SIG-M5 treated with dmso at 0.1 percent for 504 hours (cell line): ENCODE measurements around the gene DHX15.
"Not testable (repeated sequence)": the region's sequence is repeated elsewhere in the genome, so short reads cannot be mapped to it uniquely, and the experiment has no call there.

Experiments
- DNase-seq: peaks from one replicate; lab custom pipeline; 2025; ENCODE audit not compliant: unreplicated experiment; lab: John Stamatoyannopoulos, UW

Gene DHX15

GRCh38 chr4:24550441-24551175, 33.7 kb downstream of the DHX15 start:
- DNase-seq: no peak

GRCh38 chr4:24547979-24548378, 36.4 kb downstream of the DHX15 start:
- no peak for DNase-seq

GRCh38 chr4:24544208-24544988, 40.0 kb downstream of the DHX15 start:
- no peak for DNase-seq

GRCh38 chr4:24537025-24537424, 47.3 kb downstream of the DHX15 start:
- no peak for DNase-seq

GRCh38 chr4:24535399-24535798, 49.0 kb downstream of the DHX15 start:
- DNase-seq: no peak

- DNase-seq: no peak
Observed at GRCh38 chr4:24533364-24533763, 51.0 kb downstream of the DHX15 start.

- no peak for DNase-seq
Observed at GRCh38 chr4:24529555-24529954, 54.8 kb downstream of the DHX15 start.

- DNase-seq: no peak
Observed at GRCh38 chr4:24527371-24527770, 57.0 kb downstream of the DHX15 start.

- no peak for DNase-seq
Observed at GRCh38 chr4:24521544-24521943, 62.8 kb downstream of the DHX15 start.

- no peak for DNase-seq
Observed at GRCh38 chr4:24519649-24520048, 64.7 kb downstream of the DHX15 start.

- DNase-seq: no peak
Observed at GRCh38 chr4:24517676-24518075, 66.7 kb downstream of the DHX15 start.

GRCh38 chr4:24516926-24517325, 67.4 kb downstream of the DHX15 start:
- no peak for DNase-seq

- no peak for DNase-seq
Observed at GRCh38 chr4:24515698-24516097, 68.7 kb downstream of the DHX15 start.

GRCh38 chr4:24514808-24515207, 69.5 kb downstream of the DHX15 start:
- DNase-seq: no peak

GRCh38 chr4:24513718-24514117, 70.6 kb downstream of the DHX15 start:
- no peak for DNase-seq

- no peak for DNase-seq
Observed at GRCh38 chr4:24511371-24512063, 72.8 kb downstream of the DHX15 start.

- no peak for DNase-seq
Observed at GRCh38 chr4:24510091-24510490, 74.3 kb downstream of the DHX15 start.

- DNase-seq: no peak
Observed at GRCh38 chr4:24508541-24508940, 75.8 kb downstream of the DHX15 start.

- DNase-seq: no peak
Observed at GRCh38 chr4:24507439-24507838, 76.9 kb downstream of the DHX15 start.

- DNase-seq: not testable (repeated sequence)
Observed at GRCh38 chr4:24503090-24503489, 81.3 kb downstream of the DHX15 start.

GRCh38 chr4:24497221-24497620, 87.1 kb downstream of the DHX15 start:
- DNase-seq: no peak

GRCh38 chr4:24496597-24496996, 87.8 kb downstream of the DHX15 start:
- no peak for DNase-seq
